WTC11 (cell line): ENCODE measurements around the gene FHIT.

ENCODE experiments used
- CREB1 ChIP-seq: sonication (generic); formaldehyde crosslinking; IDR thresholded peaks from 2 replicates; pipeline ENCODE4 v1.8.0; 2023; ENCODE audit warnings: mild to moderate bottlenecking, missing genetic modification reagents
- FOXK1 ChIP-seq: sonication (generic); formaldehyde crosslinking; IDR thresholded peaks from 2 replicates; pipeline ENCODE4 v1.8.0; 2022; ENCODE audit warnings: mild to moderate bottlenecking, moderate library complexity, missing genetic modification reagents
- NR2C2 ChIP-seq: sonication (generic); formaldehyde crosslinking; IDR thresholded peaks from 2 replicates; pipeline ENCODE4 v1.8.0; 2022; ENCODE audit warnings: mild to moderate bottlenecking, missing genetic modification reagents
- PRRX2 ChIP-seq: fragments of 250-450 bp; sonication (Bioruptor Pico); IDR thresholded peaks from 2 replicates; pipeline ENCODE4 v1.8.0; 2021; ENCODE audit warnings: mild to moderate bottlenecking
- SMAD4 ChIP-seq: sonication (generic); formaldehyde crosslinking; IDR thresholded peaks from 2 replicates; pipeline ENCODE4 v1.8.0; 2022; ENCODE audit warnings: mild to moderate bottlenecking, missing genetic modification reagents
- SOX15 ChIP-seq: fragments of 250-450 bp; sonication (Bioruptor Pico); IDR thresholded peaks from 2 replicates; pipeline ENCODE4 v1.9.0; 2021; ENCODE audit warnings: mild to moderate bottlenecking
- ZNF232 ChIP-seq: sonication (generic); formaldehyde crosslinking; IDR thresholded peaks from 2 replicates; pipeline ENCODE4 v1.8.0; 2022; ENCODE audit warnings: mild to moderate bottlenecking, missing genetic modification reagents
- ZNF263 ChIP-seq: sonication (generic); formaldehyde crosslinking; IDR thresholded peaks from 2 replicates; pipeline ENCODE4 v1.8.1; 2022; ENCODE audit warnings: low read depth, mild to moderate bottlenecking, moderate library complexity, missing genetic modification reagents
- ZNF423 ChIP-seq: fragments of 250-450 bp; sonication (Bioruptor Pico); IDR thresholded peaks from 2 replicates; pipeline ENCODE4 v2.1.2; 2022; ENCODE audit warnings: mild to moderate bottlenecking, moderate library complexity
- TF ChIP-seq, protein P1 (sequence below): fragments of 200-600 bp; IDR thresholded peaks from 2 replicates; pipeline ENCODE4 v1.8.0; 2022; ENCODE audit warnings: antibody characterized with exemption
- TF ChIP-seq, protein P2 (sequence below): sonication (generic); formaldehyde crosslinking; IDR thresholded peaks from 2 replicates; pipeline ENCODE4 v1.8.0; 2023; ENCODE audit warnings: mild to moderate bottlenecking, missing genetic modification reagents
- TF ChIP-seq, protein P3 (sequence below): sonication (generic); formaldehyde crosslinking; IDR thresholded peaks from 2 replicates; pipeline ENCODE4 v1.8.0; 2022; ENCODE audit warnings: mild to moderate bottlenecking, missing genetic modification reagents
- TF ChIP-seq, protein P4 (sequence below): sonication (generic); formaldehyde crosslinking; IDR thresholded peaks from 2 replicates; pipeline ENCODE4 v1.8.1; 2023; ENCODE audit warnings: mild to moderate bottlenecking, missing genetic modification reagents, borderline replicate concordance

DNA sequence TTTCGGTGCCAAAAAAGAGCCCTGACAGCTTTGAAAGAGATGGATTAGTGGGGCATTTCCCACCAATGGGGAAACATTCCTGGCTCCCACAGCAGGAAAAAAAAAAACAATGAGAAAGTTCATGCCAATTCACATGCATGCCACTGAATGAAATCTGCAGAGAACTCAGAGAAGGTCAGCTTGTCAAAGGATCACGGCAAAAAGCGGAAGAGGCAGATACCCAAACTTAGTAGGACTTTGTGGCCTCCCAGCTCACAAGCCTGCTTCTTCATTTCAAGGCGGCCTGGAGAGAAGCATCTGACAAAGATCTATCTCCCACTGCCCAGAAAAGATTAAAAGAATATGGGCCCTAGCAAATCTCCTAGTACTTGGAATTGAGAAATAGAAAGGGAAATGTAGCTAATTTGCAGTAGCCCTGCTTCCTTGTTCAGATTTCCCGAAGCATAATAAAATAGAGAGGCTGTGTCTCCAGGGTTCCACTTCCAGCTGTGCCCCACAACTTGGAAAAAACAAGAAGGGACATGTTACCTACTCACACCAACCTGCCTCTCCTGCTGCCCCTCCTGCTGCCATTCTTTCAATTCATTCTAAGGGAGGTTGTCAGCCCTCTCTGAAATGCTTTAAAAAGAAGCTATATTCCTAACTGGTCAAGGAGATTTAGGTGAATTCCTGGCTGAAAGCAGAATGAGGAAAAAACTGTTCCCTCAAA lies 170.4 kb downstream of the FHIT start:
- TF ChIP-seq, protein P1, sequence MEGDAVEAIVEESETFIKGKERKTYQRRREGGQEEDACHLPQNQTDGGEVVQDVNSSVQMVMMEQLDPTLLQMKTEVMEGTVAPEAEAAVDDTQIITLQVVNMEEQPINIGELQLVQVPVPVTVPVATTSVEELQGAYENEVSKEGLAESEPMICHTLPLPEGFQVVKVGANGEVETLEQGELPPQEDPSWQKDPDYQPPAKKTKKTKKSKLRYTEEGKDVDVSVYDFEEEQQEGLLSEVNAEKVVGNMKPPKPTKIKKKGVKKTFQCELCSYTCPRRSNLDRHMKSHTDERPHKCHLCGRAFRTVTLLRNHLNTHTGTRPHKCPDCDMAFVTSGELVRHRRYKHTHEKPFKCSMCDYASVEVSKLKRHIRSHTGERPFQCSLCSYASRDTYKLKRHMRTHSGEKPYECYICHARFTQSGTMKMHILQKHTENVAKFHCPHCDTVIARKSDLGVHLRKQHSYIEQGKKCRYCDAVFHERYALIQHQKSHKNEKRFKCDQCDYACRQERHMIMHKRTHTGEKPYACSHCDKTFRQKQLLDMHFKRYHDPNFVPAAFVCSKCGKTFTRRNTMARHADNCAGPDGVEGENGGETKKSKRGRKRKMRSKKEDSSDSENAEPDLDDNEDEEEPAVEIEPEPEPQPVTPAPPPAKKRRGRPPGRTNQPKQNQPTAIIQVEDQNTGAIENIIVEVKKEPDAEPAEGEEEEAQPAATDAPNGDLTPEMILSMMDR: no peak
- no peak for TF ChIP-seq PRRX2 (CRISPR knock-in tag)
- TF ChIP-seq ZNF232 (CRISPR knock-in tag): no peak
- TF ChIP-seq, protein P2, sequence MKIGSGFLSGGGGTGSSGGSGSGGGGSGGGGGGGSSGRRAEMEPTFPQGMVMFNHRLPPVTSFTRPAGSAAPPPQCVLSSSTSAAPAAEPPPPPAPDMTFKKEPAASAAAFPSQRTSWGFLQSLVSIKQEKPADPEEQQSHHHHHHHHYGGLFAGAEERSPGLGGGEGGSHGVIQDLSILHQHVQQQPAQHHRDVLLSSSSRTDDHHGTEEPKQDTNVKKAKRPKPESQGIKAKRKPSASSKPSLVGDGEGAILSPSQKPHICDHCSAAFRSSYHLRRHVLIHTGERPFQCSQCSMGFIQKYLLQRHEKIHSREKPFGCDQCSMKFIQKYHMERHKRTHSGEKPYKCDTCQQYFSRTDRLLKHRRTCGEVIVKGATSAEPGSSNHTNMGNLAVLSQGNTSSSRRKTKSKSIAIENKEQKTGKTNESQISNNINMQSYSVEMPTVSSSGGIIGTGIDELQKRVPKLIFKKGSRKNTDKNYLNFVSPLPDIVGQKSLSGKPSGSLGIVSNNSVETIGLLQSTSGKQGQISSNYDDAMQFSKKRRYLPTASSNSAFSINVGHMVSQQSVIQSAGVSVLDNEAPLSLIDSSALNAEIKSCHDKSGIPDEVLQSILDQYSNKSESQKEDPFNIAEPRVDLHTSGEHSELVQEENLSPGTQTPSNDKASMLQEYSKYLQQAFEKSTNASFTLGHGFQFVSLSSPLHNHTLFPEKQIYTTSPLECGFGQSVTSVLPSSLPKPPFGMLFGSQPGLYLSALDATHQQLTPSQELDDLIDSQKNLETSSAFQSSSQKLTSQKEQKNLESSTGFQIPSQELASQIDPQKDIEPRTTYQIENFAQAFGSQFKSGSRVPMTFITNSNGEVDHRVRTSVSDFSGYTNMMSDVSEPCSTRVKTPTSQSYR: no peak
- no peak for TF ChIP-seq NR2C2 (CRISPR knock-in tag)
- TF ChIP-seq ZNF263 (CRISPR knock-in tag): no peak
- no peak for TF ChIP-seq ZNF423 (CRISPR knock-in tag)
- TF ChIP-seq, protein P3, sequence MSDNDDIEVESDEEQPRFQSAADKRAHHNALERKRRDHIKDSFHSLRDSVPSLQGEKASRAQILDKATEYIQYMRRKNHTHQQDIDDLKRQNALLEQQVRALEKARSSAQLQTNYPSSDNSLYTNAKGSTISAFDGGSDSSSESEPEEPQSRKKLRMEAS (CRISPR knock-in tag): no peak
- TF ChIP-seq, protein P4, sequence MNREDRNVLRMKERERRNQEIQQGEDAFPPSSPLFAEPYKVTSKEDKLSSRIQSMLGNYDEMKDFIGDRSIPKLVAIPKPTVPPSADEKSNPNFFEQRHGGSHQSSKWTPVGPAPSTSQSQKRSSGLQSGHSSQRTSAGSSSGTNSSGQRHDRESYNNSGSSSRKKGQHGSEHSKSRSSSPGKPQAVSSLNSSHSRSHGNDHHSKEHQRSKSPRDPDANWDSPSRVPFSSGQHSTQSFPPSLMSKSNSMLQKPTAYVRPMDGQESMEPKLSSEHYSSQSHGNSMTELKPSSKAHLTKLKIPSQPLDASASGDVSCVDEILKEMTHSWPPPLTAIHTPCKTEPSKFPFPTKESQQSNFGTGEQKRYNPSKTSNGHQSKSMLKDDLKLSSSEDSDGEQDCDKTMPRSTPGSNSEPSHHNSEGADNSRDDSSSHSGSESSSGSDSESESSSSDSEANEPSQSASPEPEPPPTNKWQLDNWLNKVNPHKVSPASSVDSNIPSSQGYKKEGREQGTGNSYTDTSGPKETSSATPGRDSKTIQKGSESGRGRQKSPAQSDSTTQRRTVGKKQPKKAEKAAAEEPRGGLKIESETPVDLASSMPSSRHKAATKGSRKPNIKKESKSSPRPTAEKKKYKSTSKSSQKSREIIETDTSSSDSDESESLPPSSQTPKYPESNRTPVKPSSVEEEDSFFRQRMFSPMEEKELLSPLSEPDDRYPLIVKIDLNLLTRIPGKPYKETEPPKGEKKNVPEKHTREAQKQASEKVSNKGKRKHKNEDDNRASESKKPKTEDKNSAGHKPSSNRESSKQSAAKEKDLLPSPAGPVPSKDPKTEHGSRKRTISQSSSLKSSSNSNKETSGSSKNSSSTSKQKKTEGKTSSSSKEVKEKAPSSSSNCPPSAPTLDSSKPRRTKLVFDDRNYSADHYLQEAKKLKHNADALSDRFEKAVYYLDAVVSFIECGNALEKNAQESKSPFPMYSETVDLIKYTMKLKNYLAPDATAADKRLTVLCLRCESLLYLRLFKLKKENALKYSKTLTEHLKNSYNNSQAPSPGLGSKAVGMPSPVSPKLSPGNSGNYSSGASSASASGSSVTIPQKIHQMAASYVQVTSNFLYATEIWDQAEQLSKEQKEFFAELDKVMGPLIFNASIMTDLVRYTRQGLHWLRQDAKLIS (CRISPR knock-in tag): no peak
- no peak for TF ChIP-seq FOXK1
- no peak for TF ChIP-seq SMAD4 (CRISPR knock-in tag)
- no peak for TF ChIP-seq SOX15
- no peak for TF ChIP-seq CREB1
